IMR-90 (cell line): Measurements from ENCODE around the gene KIF1A. TPM values are rescaled to one million over a fixed set of nuclear protein-coding genes. Genes with fewer than 3 reads are reported as not detected.
A peak's percentile ranks its signal among the peaks of the same experiment; 100 is the strongest.

Experiments
- ATAC-seq: fragments of 200-7000 bp; cut with Tn5 transposase; 2 replicates; pipeline ENCODE4 v1.9.1; 2020; ENCODE audit warnings: low read depth, mild to moderate bottlenecking, moderate library complexity
- BruUV-seq: library from RNA; stranded (reverse); fragments of 400-500 nt; replicated peaks from 2 replicates; lab custom pipeline; 2021; lab: Mats Ljungman, UMichigan
- CTCF ChIA-PET: fragments of 300-600 bp; formaldehyde crosslinking; extraction: SDS; loops from one replicate; lab custom pipeline; 2021; ENCODE audit warnings: antibody characterized with exemption; lab: Yijun Ruan, JAX
- POLR2A ChIA-PET: fragments of 300-600 bp; sonication (Branson Sonifier 250); formaldehyde crosslinking; loops from one replicate; lab custom pipeline; 2022; ENCODE audit warnings: antibody characterized with exemption; ENCODE audit not compliant: unreplicated experiment; lab: Charles Lee
- DNase-seq: peaks from one replicate; pipeline ENCODE4 v3.0.0; 2013
- H2AFZ ChIP-seq: replicated peaks from 2 replicates; pipeline ENCODE3; 2013; ENCODE audit warnings: low read length, mild to moderate bottlenecking; ENCODE audit not compliant: poor library complexity
- H2AK5ac ChIP-seq: 2 replicates; pipeline ENCODE4 v1.6.1; 2013; ENCODE audit warnings: low read depth, low read length, inconsistent platforms
- H2AK9ac ChIP-seq: replicated peaks from 2 replicates; pipeline ENCODE3; 2013; ENCODE audit warnings: mild to moderate bottlenecking, low read depth, low read length, moderate library complexity; ENCODE audit not compliant: poor library complexity
- H2BK120ac ChIP-seq: 2 replicates; pipeline ENCODE4 v1.6.1; 2013; ENCODE audit warnings: low read depth, low read length, inconsistent platforms
- H2BK15ac ChIP-seq: 3 replicates; pipeline ENCODE4 v1.6.1; 2013; ENCODE audit warnings: low read depth, low read length, inconsistent platforms
- H2BK20ac ChIP-seq: 2 replicates; pipeline ENCODE4 v1.6.1; 2013; ENCODE audit warnings: low read depth, mild to moderate bottlenecking, inconsistent platforms, low read length, moderate library complexity
- H2BK5ac ChIP-seq: 2 replicates; pipeline ENCODE4 v1.6.1; 2013; ENCODE audit warnings: mild to moderate bottlenecking, low read depth, low read length, inconsistent platforms; ENCODE audit not compliant: poor library complexity, severe bottlenecking
- H3K14ac ChIP-seq: replicated peaks from 2 replicates; pipeline ENCODE4 v1.6.1; 2013; ENCODE audit warnings: low read depth, low read length, inconsistent platforms
- H3K18ac ChIP-seq: 2 replicates; pipeline ENCODE4 v1.6.1; 2013; ENCODE audit warnings: low read depth, low read length, control low read depth
- H3K23ac ChIP-seq: 2 replicates; pipeline ENCODE4 v1.6.1; 2013; ENCODE audit warnings: low read depth, low read length, inconsistent platforms
- H3K27ac ChIP-seq: 2 replicates; pipeline ENCODE4 v1.5.1; 2013; ENCODE audit warnings: mild to moderate bottlenecking, control low read depth, low read length; ENCODE audit not compliant: insufficient read depth
- H3K27me3 ChIP-seq: 2 replicates; pipeline ENCODE4 v1.6.1; 2013; ENCODE audit warnings: low read length; ENCODE audit not compliant: control insufficient read depth, insufficient read depth
- H3K36me3 ChIP-seq: 2 replicates; pipeline ENCODE4 v1.6.1; 2013; ENCODE audit warnings: low read length, mixed read lengths; ENCODE audit not compliant: control insufficient read depth, insufficient read depth
- H3K4ac ChIP-seq: 2 replicates; pipeline ENCODE4 v1.6.1; 2013; ENCODE audit warnings: low read depth, low read length, inconsistent platforms
- H3K4me1 ChIP-seq: 2 replicates; pipeline ENCODE4 v1.6.1; 2013; ENCODE audit warnings: low read length, mixed read lengths; ENCODE audit not compliant: control insufficient read depth, insufficient read depth
- H3K4me2 ChIP-seq: 2 replicates; pipeline ENCODE4 v1.6.1; 2013; ENCODE audit warnings: low read depth, mild to moderate bottlenecking, control low read depth, low read length, moderate library complexity
- H3K4me3 ChIP-seq: 2 replicates; pipeline ENCODE4 v1.5.1; 2013; ENCODE audit warnings: low read depth, mild to moderate bottlenecking, control low read depth, low read length, moderate library complexity; ENCODE audit not compliant: insufficient read depth
- H3K56ac ChIP-seq: 2 replicates; pipeline ENCODE4 v1.6.1; 2013; ENCODE audit warnings: low read length, inconsistent platforms; ENCODE audit not compliant: insufficient read depth; ENCODE audit errors: extremely low read depth
- H3K79me1 ChIP-seq, 2 experiments: 2 replicates each; pipeline ENCODE4 v1.6.1; 2013; ENCODE audit warnings: low read length in 2 of 2, inconsistent platforms in 1 of 2, low read depth in 1 of 2
- H3K9ac ChIP-seq: 2 replicates; pipeline ENCODE4 v1.6.1; 2013; ENCODE audit warnings: low read depth, low read length, control low read depth
- H3K9me1 ChIP-seq: 2 replicates; pipeline ENCODE4 v1.6.1; 2013; ENCODE audit warnings: low read length, inconsistent platforms; ENCODE audit not compliant: insufficient read depth
- H3K9me3 ChIP-seq: 2 replicates; pipeline ENCODE4 v1.6.1; 2013; ENCODE audit warnings: low read length; ENCODE audit not compliant: control insufficient read depth, insufficient read depth
- H4K20me1 ChIP-seq: 2 replicates; pipeline ENCODE4 v1.6.1; 2013; ENCODE audit warnings: low read length, inconsistent platforms; ENCODE audit not compliant: insufficient read depth
- H4K5ac ChIP-seq: 2 replicates; pipeline ENCODE4 v1.6.1; 2013; ENCODE audit warnings: mild to moderate bottlenecking, low read depth, low read length, control low read depth
- H4K8ac ChIP-seq, 2 experiments: 2 replicates each; pipeline ENCODE4 v1.6.1; 2013; ENCODE audit warnings: low read depth in 2 of 2, low read length in 2 of 2, control low read depth in 1 of 2, inconsistent platforms in 1 of 2
- H4K91ac ChIP-seq: 2 replicates; pipeline ENCODE4 v1.6.1; 2013; ENCODE audit warnings: low read depth, low read length, inconsistent platforms; ENCODE audit not compliant: insufficient read depth
- BHLHE40 ChIP-seq: fragments of 150-350 bp; IDR thresholded peaks from 2 replicates; pipeline ENCODE4 v1.6.1; 2016; ENCODE audit warnings: mild to moderate bottlenecking, low read depth, low read length
- CTCF ChIP-seq: conservative IDR thresholded peaks from 2 replicates; pipeline ENCODE4 v1.5.1; 2012; ENCODE audit warnings: mild to moderate bottlenecking, low read depth, low read length, improper control_type of control experiment
- FOS ChIP-seq: fragments of 150-350 bp; IDR thresholded peaks from 2 replicates; pipeline ENCODE4 v1.6.1; 2016; ENCODE audit warnings: low read depth, low read length
- MAFK ChIP-seq: IDR thresholded peaks from 2 replicates; pipeline ENCODE4 v1.6.1; 2012; ENCODE audit warnings: low read depth, low read length, improper control_type of control experiment
- MXI1 ChIP-seq: IDR thresholded peaks from 2 replicates; pipeline ENCODE4 v1.6.1; 2012; ENCODE audit warnings: low read depth, mild to moderate bottlenecking, low read length, moderate library complexity, borderline replicate concordance
- NFE2L2 ChIP-seq: fragments of 150-350 bp; IDR thresholded peaks from 2 replicates; pipeline ENCODE4 v1.6.1; 2016; ENCODE audit warnings: low read depth, mild to moderate bottlenecking, low read length
- POLR2A ChIP-seq: IDR thresholded peaks from 2 replicates; pipeline ENCODE4 v1.6.1; 2012; ENCODE audit warnings: mild to moderate bottlenecking, low read depth, low read length
- RAD21 ChIP-seq: IDR thresholded peaks from 2 replicates; pipeline ENCODE4 v1.6.1; 2012; ENCODE audit warnings: low read length, improper control_type of control experiment
- RCOR1 ChIP-seq: IDR thresholded peaks from 2 replicates; pipeline ENCODE4 v1.6.1; 2012; ENCODE audit warnings: mild to moderate bottlenecking, low read length, improper control_type of control experiment; ENCODE audit not compliant: insufficient replicate concordance
- USF2 ChIP-seq: fragments of 150-350 bp; IDR thresholded peaks from 2 replicates; pipeline ENCODE4 v1.6.1; 2017; ENCODE audit warnings: mild to moderate bottlenecking, antibody characterized with exemption, low read length, low read depth
- WGBS, 2 experiments: methylation state at CpG; one replicate each; pipeline versions ENCODE4 v1.1.5 to v1.1.7; 2013; ENCODE audit warnings: missing lambda C conversion rate in 2 of 2; ENCODE audit not compliant: insufficient read length in 1 of 2; ENCODE audit errors: extremely low coverage in 2 of 2; 5-methylcytosine and 5-hydroxymethylcytosine counted together
- dilution Hi-C: fragments of 300-500 bp; cut with HindIII; formaldehyde crosslinking; loops from one replicate; pipeline ENCODE4 v1.14.3; 2018; ENCODE audit warnings: low sequenced_read_pairs; ENCODE audit not compliant: unreplicated experiment
- in situ Hi-C: fragments of 300-500 bp; cut with MboI; formaldehyde crosslinking; loops from 3 replicates; pipeline ENCODE4 v1.14.3; 2019; ENCODE audit warnings: low sequenced_read_pairs, inconsistent platforms, mixed read lengths
- intact Hi-C: fragments of 100-400 bp; cut with micrococcal nuclease; formaldehyde crosslinking; loops from 2 replicates; pipeline ENCODE4 v1.10.0; 2022
- polyA plus RNA-seq, 3 experiments: library from polyadenylated mRNA; depleted of rRNA; stranded (reverse); fragments of >200 nt; gene quantifications; 2 replicates each; pipeline ENCODE4 v1.2.3, GENCODE V29; 2012; ENCODE audit warnings: low replicate concordance in 1 of 3
- total RNA-seq: library from RNA; depleted of rRNA; stranded (reverse); fragments of >200 nt; gene quantifications from 2 replicates; pipeline ENCODE4 v1.2.3, GENCODE V29; 2012
- TF ChIP-seq, protein P1 (sequence below): fragments of 150-350 bp; IDR thresholded peaks from 2 replicates; pipeline ENCODE4 v1.6.1; 2016; ENCODE audit warnings: low read depth, mild to moderate bottlenecking, low read length, moderate library complexity, borderline replicate concordance

Gene KIF1A
- total and polyA plus RNA-seq, 2 of the 4 experiments (the other 2 are of a cell fraction): under 0.01 TPM; not detected in 1

- in situ Hi-C loops: no loop called here
- Histone ChIP-seq H3K23ac (no peak overlapping the region), H3K4ac (no peak overlapping the region), H4K5ac (no peak overlapping the region), H3K18ac (no peak overlapping the region), H3K56ac (no peak overlapping the region), H2AK5ac (no peak overlapping the region), H2AFZ (peak overlapping the region; percentile 43), H3K36me3 (no peaks in the 10 kb centered on the region), H2BK15ac (no peak overlapping the region), H2BK20ac (no peak overlapping the region), H3K9ac (no peak overlapping the region), H2AK9ac (no peak overlapping the region), H3K4me3 (no peak overlapping the region), H2BK5ac (no peak overlapping the region), H4K20me1 (no peaks in the 10 kb centered on the region; the same call in 1 of the 2 replicates), H3K27ac (no peak overlapping the region), H3K27me3 (peaks cover 10% of the 10 kb centered on the region), H2BK120ac (no peak overlapping the region), H3K4me1 (no peaks in the 10 kb centered on the region), H3K9me1 (no peaks in the 10 kb centered on the region), H3K79me1 (no peaks in the 10 kb centered on the region), H3K4me2 (no peak overlapping the region), H4K91ac (no peak overlapping the region), H4K8ac (no peak overlapping the region), H3K9me3 (peaks cover 17% of the 10 kb centered on the region), H3K14ac (no peak overlapping the region)
- no peak for ATAC-seq
- dilution Hi-C loops: no loop called here
- intact Hi-C loops: no loop called here
- 96% methylated on average over 5 of the region's 10 CpGs; no CpG with 5 or more reads in 1 of the 2 experiments for WGBS, 2 experiments
- BruUV-seq: no TSS peak
- no peak for TF ChIP-seq MXI1
- no peak for TF ChIP-seq POLR2A
- TF ChIP-seq CTCF: no peak
- TF ChIP-seq FOS: no peak
- no peak for TF ChIP-seq MAFK
- TF ChIP-seq RAD21: no peak
- TF ChIP-seq BHLHE40: no peak
- TF ChIP-seq NFE2L2: no peak
- TF ChIP-seq USF2: no peak
- no peak for TF ChIP-seq RCOR1
- TF ChIP-seq, protein P1, sequence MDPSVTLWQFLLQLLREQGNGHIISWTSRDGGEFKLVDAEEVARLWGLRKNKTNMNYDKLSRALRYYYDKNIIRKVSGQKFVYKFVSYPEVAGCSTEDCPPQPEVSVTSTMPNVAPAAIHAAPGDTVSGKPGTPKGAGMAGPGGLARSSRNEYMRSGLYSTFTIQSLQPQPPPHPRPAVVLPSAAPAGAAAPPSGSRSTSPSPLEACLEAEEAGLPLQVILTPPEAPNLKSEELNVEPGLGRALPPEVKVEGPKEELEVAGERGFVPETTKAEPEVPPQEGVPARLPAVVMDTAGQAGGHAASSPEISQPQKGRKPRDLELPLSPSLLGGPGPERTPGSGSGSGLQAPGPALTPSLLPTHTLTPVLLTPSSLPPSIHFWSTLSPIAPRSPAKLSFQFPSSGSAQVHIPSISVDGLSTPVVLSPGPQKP: no peak
- POLR2A ChIA-PET: no interaction called here
- CTCF ChIA-PET: no interaction called here
- no peak for DNase-seq
Measured at GRCh38 chr2:240812301-240812680, 7.7 kb downstream of the KIF1A start.
